Astrocyte of the cerebellum (primary cell): ENCODE results near the gene GFRA1.

ENCODE experiments used
- DNase-seq: peaks from one replicate; pipeline ENCODE4 v3.0.0-alpha.2; 2011; ENCODE audit warnings: low read depth
- H3K4me3 ChIP-seq: 2 replicates; pipeline ENCODE4 v1.5.1; 2011; ENCODE audit warnings: mild to moderate bottlenecking, low read depth, low read length, moderate library complexity
- CTCF ChIP-seq: IDR thresholded peaks from 2 replicates; pipeline ENCODE4 v1.5.1; 2012; ENCODE audit warnings: low read length, low read depth, moderate library complexity, mild to moderate bottlenecking; ENCODE audit errors: missing control alignments
- in situ Hi-C: cut with HindIII; loops from 2 replicates; pipeline ENCODE4 v1.10.0; 2017; ENCODE audit warnings: low sequenced_read_pairs

Gene GFRA1

GRCh38 chr10:116108095-116108494, 164.9 kb downstream of the GFRA1 start:
- in situ Hi-C loops = no loop called here
- no peak overlapping the region for H3K4me3 ChIP-seq
- no peak for DNase-seq
- no peak for TF ChIP-seq CTCF

GRCh38 chr10:116106611-116107010, 166.4 kb downstream of the GFRA1 start:
- in situ Hi-C loops = no loop called here
- TF ChIP-seq CTCF = no peak
- DNase-seq = no peak
- H3K4me3 ChIP-seq = no peak overlapping the region

- in situ Hi-C loops = no loop called here
- no peak for TF ChIP-seq CTCF
- no peak for DNase-seq
- H3K4me3 ChIP-seq = no peak overlapping the region
Observed at GRCh38 chr10:116105264-116105663, 167.7 kb downstream of the GFRA1 start.

GRCh38 chr10:116104210-116104932, 168.6 kb downstream of the GFRA1 start:
- H3K4me3 ChIP-seq = no peak overlapping the region
- no peak for DNase-seq
- no peak for TF ChIP-seq CTCF
- in situ Hi-C loops = no loop called here

GRCh38 chr10:116103668-116104067, 169.3 kb downstream of the GFRA1 start:
- TF ChIP-seq CTCF = no peak
- no peak overlapping the region for H3K4me3 ChIP-seq
- in situ Hi-C loops = no loop called here
- DNase-seq = no peak

GRCh38 chr10:116101616-116102315, 171.2 kb downstream of the GFRA1 start:
- in situ Hi-C loops = no loop called here
- no peak for TF ChIP-seq CTCF
- DNase-seq = no peak
- H3K4me3 ChIP-seq = no peak overlapping the region
